ENCODE measurements around the gene PACRG. TPM values are rescaled to one million over a fixed set of nuclear protein-coding genes. Genes with fewer than 3 reads are reported as not detected.

Gene PACRG
- total and polyA plus RNA-seq, 2 donors from 2014 or later: 7.4 to 20.0 TPM

GRCh38 chr6:162728706-162729105 is 932 bp downstream of the PACRG start:
- peak; percentile 32 for FAIRE-seq
- peaks cover 0 to 3% (median 0%) of the 10 kb centered on the region in 3 donors for H3K9me3 ChIP-seq (ENCODE audit: control insufficient read depth in 2 of 3, insufficient read depth in 1 of 3, low read length in 3 of 3)
- H3K36me3 ChIP-seq (ENCODE audit: control insufficient read depth in 2 of 3, insufficient read depth in 3 of 3, low read length in 3 of 3): no peaks in the 10 kb centered on the region
- no peak for TF ChIP-seq CTCF (IDR thresholded peaks at IDR 0.05; ENCODE audit: borderline replicate concordance, extremely low read depth, insufficient read depth)
- peaks cover 0 to 3% (median 0%) of the 10 kb centered on the region in 3 donors for H3K4me1 ChIP-seq (ENCODE audit: control insufficient read depth in 2 of 3, insufficient read depth in 2 of 3, low read depth in 1 of 3, low read length in 3 of 3)
- no peak overlapping the region for H3K4me3 ChIP-seq (ENCODE audit: low read length in 3 of 3)
- H3K27me3 ChIP-seq (ENCODE audit: control insufficient read depth, insufficient read depth, low read length): no peaks in the 10 kb centered on the region
- no peak overlapping the region for H3K27ac ChIP-seq (ENCODE audit: low read depth in 2 of 2, low read length in 2 of 2)
- H3K9ac ChIP-seq (ENCODE audit: low read length in 3 of 3): no peak overlapping the region
- intact Hi-C loops (cut with DNase I): no loop called here
- no peak for DNase-seq

GRCh38 chr6:162730502-162730901 is 2.7 kb downstream of the PACRG start:
- no peak overlapping the region for H3K9ac ChIP-seq (ENCODE audit: low read length in 3 of 3)
- no peak for FAIRE-seq
- H3K4me3 ChIP-seq (ENCODE audit: low read length in 3 of 3): no peak overlapping the region
- no peaks in the 10 kb centered on the region for H3K27me3 ChIP-seq (ENCODE audit: control insufficient read depth, insufficient read depth, low read length)
- peaks cover 0 to 3% (median 0%) of the 10 kb centered on the region in 3 donors for H3K9me3 ChIP-seq (ENCODE audit: control insufficient read depth in 2 of 3, insufficient read depth in 1 of 3, low read length in 3 of 3)
- H3K27ac ChIP-seq (ENCODE audit: low read depth in 2 of 2, low read length in 2 of 2): no peak overlapping the region
- intact Hi-C loops (cut with DNase I): no loop called here
- peaks cover 0 to 3% (median 0%) of the 10 kb centered on the region in 3 donors for H3K4me1 ChIP-seq (ENCODE audit: control insufficient read depth in 2 of 3, insufficient read depth in 2 of 3, low read depth in 1 of 3, low read length in 3 of 3)
- no peak for DNase-seq
- TF ChIP-seq CTCF (IDR thresholded peaks at IDR 0.05; ENCODE audit: borderline replicate concordance, extremely low read depth, insufficient read depth): no peak
- H3K36me3 ChIP-seq (ENCODE audit: control insufficient read depth in 2 of 3, insufficient read depth in 3 of 3, low read length in 3 of 3): no peaks in the 10 kb centered on the region

GRCh38 chr6:162733489-162733888 is 5.7 kb downstream of the PACRG start:
- intact Hi-C loops (cut with DNase I): no loop called here
- DNase-seq (no peak), FAIRE-seq (no peak)
- TF ChIP-seq CTCF (IDR thresholded peaks at IDR 0.05; ENCODE audit: borderline replicate concordance, extremely low read depth, insufficient read depth): no peak
- Histone ChIP-seq H3K27ac (ENCODE audit: low read depth in 2 of 2, low read length in 2 of 2) (no peak overlapping the region), H3K36me3 (ENCODE audit: control insufficient read depth in 2 of 3, insufficient read depth in 3 of 3, low read length in 3 of 3) (no peaks in the 10 kb centered on the region), H3K4me1 (ENCODE audit: control insufficient read depth in 2 of 3, insufficient read depth in 2 of 3, low read depth in 1 of 3, low read length in 3 of 3) (no peaks in the 10 kb centered on the region), H3K9me3 (ENCODE audit: control insufficient read depth in 2 of 3, insufficient read depth in 1 of 3, low read length in 3 of 3) (peaks cover 0 to 3% (median 0%) of the 10 kb centered on the region in 3 donors), H3K27me3 (ENCODE audit: control insufficient read depth, insufficient read depth, low read length) (no peaks in the 10 kb centered on the region), H3K9ac (ENCODE audit: low read length in 3 of 3) (no peak overlapping the region), H3K4me3 (ENCODE audit: low read length in 3 of 3) (no peak overlapping the region)

GRCh38 chr6:162736961-162737360 is 9.2 kb downstream of the PACRG start:
- Histone ChIP-seq H3K4me1 (ENCODE audit: control insufficient read depth in 2 of 3, insufficient read depth in 2 of 3, low read depth in 1 of 3, low read length in 3 of 3) (no peaks in the 10 kb centered on the region), H3K9ac (ENCODE audit: low read length in 3 of 3) (no peak overlapping the region), H3K4me3 (ENCODE audit: low read length in 3 of 3) (no peak overlapping the region), H3K9me3 (ENCODE audit: control insufficient read depth in 2 of 3, insufficient read depth in 1 of 3, low read length in 3 of 3) (no peaks in the 10 kb centered on the region), H3K27me3 (ENCODE audit: control insufficient read depth, insufficient read depth, low read length) (no peaks in the 10 kb centered on the region), H3K36me3 (ENCODE audit: control insufficient read depth in 2 of 3, insufficient read depth in 3 of 3, low read length in 3 of 3) (no peaks in the 10 kb centered on the region), H3K27ac (ENCODE audit: low read depth in 2 of 2, low read length in 2 of 2) (no peak overlapping the region)
- peak; percentile 20 for TF ChIP-seq CTCF (IDR thresholded peaks at IDR 0.05; ENCODE audit: borderline replicate concordance, extremely low read depth, insufficient read depth)
- intact Hi-C loops (cut with DNase I): no loop called here
- DNase-seq: no peak
- peak; percentile 70 for FAIRE-seq

Measured in kidney (tissue), 14 donors.